T-cell (primary cell): Measurements from ENCODE around the gene TULP1. TPM values are rescaled to one million over a fixed set of nuclear protein-coding genes. Genes with fewer than 3 reads are reported as not detected.

Experiments used
- ATAC-seq, 4 experiments: fragments of 200-7000 bp in 3 of 4; fragments of 150-1000 bp in 1 of 4; cut with Tn5 transposase; replicated peaks in 1 of 4; 1 replicate in 3 of 4; 2 replicates in 1 of 4; pipeline ENCODE4 v1.10.0; 2021; ENCODE audit warnings: moderate library complexity in 3 of 4, mild to moderate bottlenecking in 2 of 4, moderate number of reproducible peaks in 1 of 4
- CTCF ChIA-PET, 2 donors: fragments of 300-600 bp; sonication (Branson Sonifier 250); formaldehyde crosslinking; loops; one replicate each; lab custom pipeline; 2022; ENCODE audit warnings: antibody characterized with exemption in 2 of 2; lab: Charles Lee
- POLR2A ChIA-PET, 2 donors: fragments of 300-600 bp; sonication (Branson Sonifier 250); formaldehyde crosslinking; loops; one replicate each; lab custom pipeline; 2022; ENCODE audit warnings: antibody characterized with exemption in 2 of 2; lab: Charles Lee
- DNase-seq, 35 experiments: peaks; one replicate each; pipeline versions ENCODE4 v3.0.0 to v3.0.0-alpha.2; 2013 to 2023
- H3K27ac ChIP-seq: one replicate; pipeline ENCODE4 v1.5.1; 2013; ENCODE audit warnings: low read length
- H3K27me3 ChIP-seq, 2 experiments: replicated peaks in 1 of 2; 1 replicate in 1 of 2; 2 replicates in 1 of 2; pipeline versions ENCODE4 v1.6.1 to v1.7.0; 2013; ENCODE audit warnings: low read length in 1 of 2, mixed read lengths in 1 of 2; ENCODE audit not compliant: control insufficient read depth in 2 of 2, insufficient read depth in 2 of 2; ENCODE audit errors: extremely low read depth in 1 of 2
- H3K36me3 ChIP-seq, 2 donors: 1 replicate in 1 of 2; 2 replicates in 1 of 2; pipeline versions ENCODE4 v1.6.1 to v1.7.0; 2013; ENCODE audit warnings: low read length in 1 of 2; ENCODE audit not compliant: control insufficient read depth in 2 of 2, insufficient read depth in 1 of 2; ENCODE audit errors: extremely low read depth in 1 of 2
- H3K4me1 ChIP-seq, 2 experiments: 1 replicate in 1 of 2; 2 replicates in 1 of 2; pipeline versions ENCODE4 v1.6.1 to v1.7.0; 2013; ENCODE audit warnings: low read length in 2 of 2, mixed read lengths in 1 of 2; ENCODE audit not compliant: insufficient read depth in 2 of 2, control insufficient read depth in 1 of 2; ENCODE audit errors: extremely low read depth in 1 of 2
- H3K4me3 ChIP-seq, 2 donors: 1 replicate in 1 of 2; 2 replicates in 1 of 2; pipeline versions ENCODE4 v1.5.1 to v1.7.0; 2013; ENCODE audit warnings: mild to moderate bottlenecking in 2 of 2, low read length in 1 of 2, moderate library complexity in 1 of 2; ENCODE audit not compliant: control insufficient read depth in 1 of 2; ENCODE audit errors: extremely low read depth in 1 of 2
- H3K9me3 ChIP-seq: 2 replicates; pipeline ENCODE4 v1.7.0; 2013
- H3K27ac Mint-ChIP-seq, 2 donors: one replicate each; pipeline ENCODE4 v1.8.0; 2020 to 2021; ENCODE audit warnings: mild to moderate bottlenecking in 2 of 2, mixed read lengths in 2 of 2
- H3K27me3 Mint-ChIP-seq, 2 donors: one replicate each; pipeline ENCODE4 v1.8.0; 2021 to 2022; ENCODE audit warnings: mixed read lengths in 2 of 2
- H3K36me3 Mint-ChIP-seq: one replicate; pipeline ENCODE4 v1.8.0; 2021; ENCODE audit warnings: mixed read lengths
- H3K4me1 Mint-ChIP-seq, 3 donors: one replicate each; pipeline ENCODE4 v1.8.0; 2020 to 2022; ENCODE audit warnings: mixed read lengths in 3 of 3, mild to moderate bottlenecking in 1 of 3
- H3K4me3 Mint-ChIP-seq, 3 donors: one replicate each; pipeline ENCODE4 v1.8.0; 2020 to 2022; ENCODE audit warnings: mild to moderate bottlenecking in 3 of 3, mixed read lengths in 3 of 3, moderate library complexity in 3 of 3
- H3K9me3 Mint-ChIP-seq, 3 donors: one replicate each; pipeline ENCODE4 v1.8.0; 2020 to 2022; ENCODE audit warnings: mixed read lengths in 3 of 3
- WGBS: methylation state at CpG from one replicate; pipeline ENCODE4 v1.1.5; 2013; ENCODE audit warnings: missing lambda C conversion rate; ENCODE audit not compliant: insufficient coverage; 5-methylcytosine and 5-hydroxymethylcytosine counted together
- total RNA-seq, 35 experiments: library from RNA in 6 of 35; stranded (reverse) in 6 of 35; fragments of 120-200 nt in 1 of 35; gene quantifications; one replicate each; pipeline versions ENCODE4 v1.2.1 to v1.2.4 and lab custom pipeline; 2013 to 2026

The TULP1 gene
- total RNA-seq, 5 donors from 2014 or later (not counting 1 experiment from before 2014, with no cell fraction given), result not detected

DNA sequence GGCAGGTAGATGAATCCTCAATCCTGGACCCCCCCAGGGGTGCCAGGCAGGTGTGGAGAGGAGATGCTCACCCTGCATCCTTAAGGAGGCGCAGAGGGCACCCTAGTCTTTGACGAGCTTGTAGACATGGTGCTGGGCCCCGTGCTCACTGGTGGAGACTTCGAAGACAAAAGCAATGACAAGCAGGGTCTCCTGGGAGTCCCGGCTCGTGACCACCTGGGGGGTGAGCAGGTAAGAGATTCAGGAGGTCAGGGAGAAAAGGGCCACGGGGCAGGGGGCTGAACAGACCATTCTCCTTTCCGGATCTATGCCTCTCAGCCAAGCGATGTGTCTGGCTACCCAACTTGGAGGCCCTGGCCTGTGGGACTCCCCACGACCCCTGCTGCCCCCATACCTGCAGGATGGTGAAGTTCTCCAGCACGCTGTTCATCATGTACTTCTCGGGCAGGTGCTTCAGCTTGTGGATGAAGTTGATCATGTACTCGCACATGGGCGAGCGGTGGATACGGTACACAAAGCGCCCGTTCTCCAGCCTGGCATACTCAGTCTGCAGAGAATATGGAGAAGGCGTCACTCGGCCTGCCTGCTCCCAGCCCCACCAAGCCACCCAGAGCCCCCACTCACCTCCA, 37.6 kb downstream of the TULP1 start:
- no peak overlapping the region for H3K27ac ChIP-seq
- no peaks in the 10 kb centered on the region for H3K9me3 ChIP-seq
- WGBS, result 94% methylated on average over 14 of the region's 20 CpGs
- Mint-ChIP-seq H3K36me3 (peaks cover 16% of the 10 kb centered on the region), H3K4me3 (no peak overlapping the region), H3K27ac (no peak overlapping the region), H3K4me1 (peaks cover 12 to 24% (median 24%) of the 10 kb centered on the region in 3 donors), H3K9me3 (no peaks in the 10 kb centered on the region), H3K27me3 (no peaks in the 10 kb centered on the region)
- H3K36me3 ChIP-seq, result peaks cover 3 to 32% of the 10 kb centered on the region in 2 donors
- H3K4me3 ChIP-seq, result no peak overlapping the region
- H3K4me1 ChIP-seq, result peaks cover 0 to 21% of the 10 kb centered on the region in 2 experiments
- DNase-seq (no peak), ATAC-seq (peak in 2 of 4 experiments; percentile 5 to 11)
- ChIA-PET POLR2A (no interaction called here), CTCF (no interaction called here)
- no peaks in the 10 kb centered on the region for H3K27me3 ChIP-seq

DNA sequence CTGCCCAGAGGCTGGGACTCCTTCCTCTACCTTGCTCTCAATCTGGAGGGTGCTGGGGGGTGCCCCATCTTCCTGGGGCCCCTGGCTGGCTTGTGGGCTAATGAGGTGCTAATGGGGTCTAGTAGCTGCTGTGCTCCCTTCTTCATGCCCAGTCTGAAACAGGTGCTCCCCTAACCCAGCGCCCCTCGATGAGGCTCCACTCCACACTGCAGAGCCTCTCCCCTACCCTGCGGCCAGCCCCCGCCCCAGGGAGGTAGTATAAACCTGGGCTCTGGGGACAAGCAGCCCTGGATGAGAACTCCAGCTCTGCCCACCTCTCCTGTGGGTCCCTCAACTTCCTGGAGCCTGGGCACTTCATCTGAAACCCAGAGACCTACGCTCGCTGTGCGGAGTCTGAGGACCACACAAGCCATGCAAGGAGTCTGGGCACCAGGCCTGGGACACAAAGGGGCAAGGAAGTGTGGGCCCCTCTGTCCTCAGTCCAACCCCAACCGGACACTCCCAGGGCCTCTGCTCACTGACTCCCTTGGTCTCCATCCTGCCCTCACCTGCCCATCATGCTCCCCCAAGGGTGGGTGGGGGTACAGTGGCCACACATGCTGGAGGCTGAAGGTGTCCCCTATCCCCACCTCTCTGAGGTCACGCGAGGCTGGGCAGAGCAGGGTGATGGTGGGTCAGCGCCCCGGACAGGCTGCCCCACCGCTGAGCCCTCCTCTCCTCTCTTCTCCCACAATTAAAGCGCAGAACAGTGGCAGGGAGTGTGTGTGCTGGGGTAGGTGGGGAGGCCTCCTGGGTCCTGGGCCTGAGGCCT, 38.4 kb downstream of the TULP1 start:
- Mint-ChIP-seq H3K4me3 (no peak overlapping the region), H3K27ac (no peak overlapping the region), H3K27me3 (no peaks in the 10 kb centered on the region), H3K4me1 (peaks cover 19 to 31% (median 31%) of the 10 kb centered on the region in 3 donors), H3K9me3 (no peaks in the 10 kb centered on the region), H3K36me3 (peaks cover 23% of the 10 kb centered on the region)
- ATAC-seq, result peak in 2 of 4 experiments; percentile 8 to 25
- peaks cover 5 to 28% of the 10 kb centered on the region in 2 experiments for H3K4me1 ChIP-seq
- peaks cover 9 to 39% of the 10 kb centered on the region in 2 donors for H3K36me3 ChIP-seq
- 92% methylated on average over 6 of the region's 14 CpGs for WGBS
- H3K4me3 ChIP-seq, result no peak overlapping the region
- H3K27me3 ChIP-seq, result no peaks in the 10 kb centered on the region
- POLR2A ChIA-PET, result interaction anchor here in 1 of 2 donors (0.6 kb wide), 1 partner anchor 168 kb away, joined by 7 read pairs; no protein-coding TSS in a partner anchor
- no peak overlapping the region for H3K27ac ChIP-seq
- CTCF ChIA-PET, result interaction anchor here in 1 of 2 donors (0.6 kb wide), 1 partner anchor 149 kb away, joined by 6 read pairs; no protein-coding TSS in a partner anchor
- H3K9me3 ChIP-seq, result no peaks in the 10 kb centered on the region
- DNase-seq, result no peak

DNA sequence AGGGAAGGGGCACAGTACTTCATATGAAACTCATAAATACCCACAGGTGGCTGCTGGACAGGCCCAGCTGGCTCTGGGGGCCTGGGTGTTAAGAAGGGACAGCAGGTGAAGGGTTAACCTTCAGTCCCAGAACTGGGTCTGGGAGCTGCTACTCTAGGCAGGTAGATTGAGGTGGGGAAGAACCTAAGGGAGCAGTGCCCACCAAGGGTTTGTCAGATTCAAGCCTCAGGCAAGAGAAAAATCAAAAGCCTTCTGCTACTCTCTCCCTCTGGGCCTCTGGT, 38.9 kb downstream of the TULP1 start:
- H3K4me1 Mint-ChIP-seq, result peaks cover 23 to 33% (median 33%) of the 10 kb centered on the region in 3 donors
- peaks cover 25% of the 10 kb centered on the region for H3K36me3 Mint-ChIP-seq
- ATAC-seq, result no peak
- H3K27me3 Mint-ChIP-seq, result no peaks in the 10 kb centered on the region
- H3K4me3 Mint-ChIP-seq, result no peak overlapping the region
- Histone ChIP-seq H3K27ac (no peak overlapping the region), H3K4me1 (peaks cover 5 to 34% of the 10 kb centered on the region in 2 experiments), H3K9me3 (no peaks in the 10 kb centered on the region), H3K27me3 (no peaks in the 10 kb centered on the region), H3K4me3 (no peak overlapping the region), H3K36me3 (peaks cover 9 to 39% of the 10 kb centered on the region in 2 donors)
- CTCF ChIA-PET, result interaction anchor here (0.6 kb wide), 2 partner anchors 150 to 1106 kb away, joined by 3 to 6 read pairs; no protein-coding TSS in a partner anchor
- POLR2A ChIA-PET, result interaction anchor here in 1 of 2 donors (0.6 kb wide), 1 partner anchor 168 kb away, joined by 7 read pairs; no protein-coding TSS in a partner anchor
- H3K27ac Mint-ChIP-seq, result no peak overlapping the region
- DNase-seq, result no peak
- no peaks in the 10 kb centered on the region for H3K9me3 Mint-ChIP-seq

DNA sequence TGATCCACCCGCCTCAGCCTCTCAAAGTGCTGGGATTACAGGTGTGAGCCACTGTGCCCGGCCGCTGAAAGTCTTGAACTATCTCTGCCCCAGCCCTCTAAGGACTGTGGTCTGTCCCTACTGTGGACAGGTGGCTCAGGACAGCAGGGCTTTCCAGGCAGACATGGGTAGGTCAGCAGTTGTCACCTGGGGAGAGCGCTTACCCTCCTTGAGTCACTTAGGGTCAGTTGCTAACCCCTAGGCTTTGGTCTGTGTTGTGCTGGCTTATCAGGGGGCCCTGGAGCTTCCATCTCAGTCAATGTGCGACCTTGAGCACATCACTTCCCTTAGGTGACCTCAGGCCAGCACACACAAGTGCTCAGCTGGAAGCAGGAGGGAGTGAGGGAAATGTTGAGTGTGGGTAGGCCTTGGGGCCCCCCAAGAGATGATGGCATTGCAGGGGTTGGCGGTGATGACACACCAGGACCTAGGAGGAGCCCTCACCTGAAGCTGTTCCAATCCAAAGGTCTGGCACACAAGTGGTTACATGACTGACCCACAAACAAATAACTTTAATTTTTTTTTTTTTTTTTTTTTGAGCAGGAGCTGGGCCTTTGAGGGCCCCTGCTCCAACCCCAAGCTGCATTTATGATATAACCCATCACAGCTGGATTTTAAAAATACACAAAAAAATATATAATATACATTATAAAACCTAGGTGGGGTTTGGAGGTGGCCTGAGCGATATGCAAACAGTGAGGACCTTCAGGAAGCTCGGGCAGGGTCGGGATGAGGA, 39.4 kb downstream of the TULP1 start:
- Mint-ChIP-seq H3K36me3 (peaks cover 25% of the 10 kb centered on the region), H3K9me3 (no peaks in the 10 kb centered on the region), H3K27me3 (no peaks in the 10 kb centered on the region), H3K4me3 (no peak overlapping the region), H3K4me1 (peaks cover 23 to 33% (median 33%) of the 10 kb centered on the region in 3 donors), H3K27ac (no peak overlapping the region)
- POLR2A ChIA-PET, result interaction anchor here (0.5 to 0.6 kb wide), 4 partner anchors 94 to 974 kb away, joined by 3 to 7 read pairs (median 5); partner anchors contain the start of gene PPARD (in 1 of the 2)
- Histone ChIP-seq H3K27me3 (no peaks in the 10 kb centered on the region), H3K4me1 (peaks cover 5 to 38% of the 10 kb centered on the region in 2 experiments), H3K9me3 (no peaks in the 10 kb centered on the region), H3K36me3 (peaks cover 9 to 39% of the 10 kb centered on the region in 2 donors), H3K27ac (no peak overlapping the region), H3K4me3 (no peak overlapping the region)
- CTCF ChIA-PET, result interaction anchor here (0.6 kb wide), 2 partner anchors 151 to 1107 kb away, joined by 3 to 6 read pairs; no protein-coding TSS in a partner anchor
- no peak for ATAC-seq
- 100% methylated on average over 3 of the region's 9 CpGs for WGBS
- no peak for DNase-seq

DNA sequence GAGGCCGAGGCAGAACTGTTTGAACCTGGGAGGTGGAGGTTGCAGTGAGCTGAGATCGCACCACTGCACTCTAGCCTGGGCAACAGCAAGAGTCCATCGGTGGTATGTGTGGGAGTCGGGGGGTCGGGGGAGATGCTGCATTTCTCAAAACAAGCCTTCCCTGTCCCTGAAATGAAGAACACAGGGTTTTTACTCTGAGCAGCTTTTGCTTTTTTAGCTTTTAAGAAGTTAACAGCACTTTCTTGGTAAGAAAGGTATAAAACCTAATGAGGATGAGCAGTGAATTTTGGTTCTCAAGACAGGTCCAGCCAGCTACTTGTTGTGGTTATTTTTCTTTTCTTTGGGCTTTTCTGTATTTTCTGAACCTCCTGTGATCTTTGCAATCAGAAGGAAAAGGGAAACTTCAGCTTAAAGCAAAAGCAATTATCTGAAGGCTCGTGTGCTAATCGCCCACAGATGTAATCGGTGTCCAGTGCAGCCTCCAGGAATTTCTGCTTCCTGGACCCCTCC, 40.8 kb downstream of the TULP1 start:
- no peak for ATAC-seq
- H3K27ac Mint-ChIP-seq, result peak overlapping the region; percentile 51 to 98
- Histone ChIP-seq H3K36me3 (peaks cover 9 to 39% of the 10 kb centered on the region in 2 donors), H3K27me3 (no peaks in the 10 kb centered on the region), H3K4me1 (peaks cover 5 to 46% of the 10 kb centered on the region in 2 experiments), H3K27ac (no peak overlapping the region), H3K9me3 (no peaks in the 10 kb centered on the region), H3K4me3 (no peak overlapping the region)
- peaks cover 35 to 42% (median 40%) of the 10 kb centered on the region in 3 donors for H3K4me1 Mint-ChIP-seq
- H3K36me3 Mint-ChIP-seq, result peaks cover 25% of the 10 kb centered on the region
- 76% methylated on average over 2 of the region's 8 CpGs for WGBS
- ChIA-PET CTCF (interaction anchor here (0.5 to 1.3 kb wide), 3 partner anchors 27 to 264 kb away, joined by 3 to 4 read pairs (median 3); no protein-coding TSS in a partner anchor), POLR2A (interaction anchor here in 1 of 2 donors (0.7 kb wide), 1 partner anchor 9 kb away, joined by 3 read pairs; no protein-coding TSS in a partner anchor)
- H3K27me3 Mint-ChIP-seq, result no peaks in the 10 kb centered on the region
- no peaks in the 10 kb centered on the region for H3K9me3 Mint-ChIP-seq
- H3K4me3 Mint-ChIP-seq, result no peak overlapping the region
- no peak for DNase-seq
